ENCODE data around the gene FTCD.

The FTCD gene

GRCh38 chr21:46114963-46115362 is 40.4 kb downstream of the FTCD start:
- WGBS (ENCODE audit: extremely low coverage, insufficient coverage, insufficient read length), result no CpG with 5 or more reads among the region's 4 CpGs
- no peak overlapping the region for H2AFZ ChIP-seq (ENCODE audit: insufficient read depth, low read length, poor library complexity)
- H2AK5ac ChIP-seq (ENCODE audit: low read length), result no peak overlapping the region
- no peaks in the 10 kb centered on the region for H3K79me2 ChIP-seq (ENCODE audit: control insufficient read depth, insufficient read depth, low read length, poor library complexity)
- no peak for DNase-seq
- no peak overlapping the region for H3K4me3 ChIP-seq (ENCODE audit: low read depth, low read length)
- H3K14ac ChIP-seq (ENCODE audit: low read length), result no peak overlapping the region
- no peak overlapping the region for H4K12ac ChIP-seq (ENCODE audit: low read depth, low read length)
- H3K36me3 ChIP-seq (ENCODE audit: control insufficient read depth in 1 of 2, insufficient read depth in 2 of 2, low read length in 2 of 2), result peaks cover 46 to 49% of the 10 kb centered on the region in 2 experiments
- no peaks in the 10 kb centered on the region for H3K4me1 ChIP-seq (ENCODE audit: control insufficient read depth in 1 of 2, insufficient read depth in 2 of 2, low read length in 2 of 2)
- no peak overlapping the region for H3K4me2 ChIP-seq (ENCODE audit: low read length)
- no peaks in the 10 kb centered on the region for H3K79me1 ChIP-seq (ENCODE audit: low read length)
- H2BK12ac ChIP-seq (ENCODE audit: low read length), result no peak overlapping the region
- H3K18ac ChIP-seq (ENCODE audit: low read length), result no peak overlapping the region
- no peak overlapping the region for H4K91ac ChIP-seq (ENCODE audit: low read depth, low read length)
- H3K23ac ChIP-seq (ENCODE audit: low read length), result no peak overlapping the region
- no peak overlapping the region for H3K9ac ChIP-seq (ENCODE audit: low read length)
- no peak overlapping the region for H3K27ac ChIP-seq (ENCODE audit: low read depth, low read length)
- H2BK5ac ChIP-seq (ENCODE audit: low read depth, low read length, poor library complexity), result no peak overlapping the region
- H3K9me3 ChIP-seq (ENCODE audit: insufficient read depth, low read depth, low read length), result peaks cover 7% of the 10 kb centered on the region
- H3K4ac ChIP-seq (ENCODE audit: low read depth, low read length), result no peak overlapping the region
- H3K27me3 ChIP-seq (ENCODE audit: insufficient read depth, low read length), result no peaks in the 10 kb centered on the region
- no peak overlapping the region for H4K8ac ChIP-seq (ENCODE audit: low read depth, low read length)
- no peak overlapping the region for H2BK120ac ChIP-seq (ENCODE audit: insufficient read depth, low read length, poor library complexity)

- no peak overlapping the region for H3K4me3 ChIP-seq (ENCODE audit: low read depth, low read length)
- H3K27ac ChIP-seq (ENCODE audit: low read depth, low read length), result no peak overlapping the region
- peaks cover 8% of the 10 kb centered on the region for H3K9me3 ChIP-seq (ENCODE audit: insufficient read depth, low read depth, low read length)
- no peak for DNase-seq
- peaks cover 39 to 41% of the 10 kb centered on the region in 2 experiments for H3K36me3 ChIP-seq (ENCODE audit: control insufficient read depth in 1 of 2, insufficient read depth in 2 of 2, low read length in 2 of 2)
- H4K8ac ChIP-seq (ENCODE audit: low read depth, low read length), result no peak overlapping the region
- H3K79me1 ChIP-seq (ENCODE audit: low read length), result no peaks in the 10 kb centered on the region
- no peak overlapping the region for H2AK5ac ChIP-seq (ENCODE audit: low read length)
- no peaks in the 10 kb centered on the region for H3K4me1 ChIP-seq (ENCODE audit: control insufficient read depth in 1 of 2, insufficient read depth in 2 of 2, low read length in 2 of 2)
- no peak overlapping the region for H3K14ac ChIP-seq (ENCODE audit: low read length)
- no peak overlapping the region for H2BK120ac ChIP-seq (ENCODE audit: insufficient read depth, low read length, poor library complexity)
- H3K27me3 ChIP-seq (ENCODE audit: insufficient read depth, low read length), result no peaks in the 10 kb centered on the region
- no CpG with 5 or more reads among the region's 16 CpGs for WGBS (ENCODE audit: extremely low coverage, insufficient coverage, insufficient read length)
- H4K91ac ChIP-seq (ENCODE audit: low read depth, low read length), result no peak overlapping the region
- H2BK5ac ChIP-seq (ENCODE audit: low read depth, low read length, poor library complexity), result no peak overlapping the region
- H3K79me2 ChIP-seq (ENCODE audit: control insufficient read depth, insufficient read depth, low read length, poor library complexity), result no peaks in the 10 kb centered on the region
- no peak overlapping the region for H3K18ac ChIP-seq (ENCODE audit: low read length)
- no peak overlapping the region for H3K4ac ChIP-seq (ENCODE audit: low read depth, low read length)
- no peak overlapping the region for H2BK12ac ChIP-seq (ENCODE audit: low read length)
- H3K4me2 ChIP-seq (ENCODE audit: low read length), result no peak overlapping the region
- H4K12ac ChIP-seq (ENCODE audit: low read depth, low read length), result no peak overlapping the region
- no peak overlapping the region for H3K23ac ChIP-seq (ENCODE audit: low read length)
- H3K9ac ChIP-seq (ENCODE audit: low read length), result no peak overlapping the region
- no peak overlapping the region for H2AFZ ChIP-seq (ENCODE audit: insufficient read depth, low read length, poor library complexity)
Measured at GRCh38 chr21:46113497-46114176, 41.7 kb downstream of the FTCD start.

- H3K4me2 ChIP-seq (ENCODE audit: low read length), result no peak overlapping the region
- H3K4ac ChIP-seq (ENCODE audit: low read depth, low read length), result no peak overlapping the region
- no peak overlapping the region for H4K12ac ChIP-seq (ENCODE audit: low read depth, low read length)
- peaks cover 35 to 41% of the 10 kb centered on the region in 2 experiments for H3K36me3 ChIP-seq (ENCODE audit: control insufficient read depth in 1 of 2, insufficient read depth in 2 of 2, low read length in 2 of 2)
- no peak overlapping the region for H3K4me3 ChIP-seq (ENCODE audit: low read depth, low read length)
- H3K14ac ChIP-seq (ENCODE audit: low read length), result no peak overlapping the region
- peaks cover 8% of the 10 kb centered on the region for H3K9me3 ChIP-seq (ENCODE audit: insufficient read depth, low read depth, low read length)
- H3K27me3 ChIP-seq (ENCODE audit: insufficient read depth, low read length), result no peaks in the 10 kb centered on the region
- no peak overlapping the region for H4K8ac ChIP-seq (ENCODE audit: low read depth, low read length)
- no peak for DNase-seq
- H3K4me1 ChIP-seq (ENCODE audit: control insufficient read depth in 1 of 2, insufficient read depth in 2 of 2, low read length in 2 of 2), result no peaks in the 10 kb centered on the region
- WGBS (ENCODE audit: extremely low coverage, insufficient coverage, insufficient read length), result no CpG with 5 or more reads among the region's 20 CpGs
- no peak overlapping the region for H3K18ac ChIP-seq (ENCODE audit: low read length)
- H4K91ac ChIP-seq (ENCODE audit: low read depth, low read length), result no peak overlapping the region
- no peak overlapping the region for H2AK5ac ChIP-seq (ENCODE audit: low read length)
- no peak overlapping the region for H3K23ac ChIP-seq (ENCODE audit: low read length)
- H3K27ac ChIP-seq (ENCODE audit: low read depth, low read length), result no peak overlapping the region
- no peaks in the 10 kb centered on the region for H3K79me1 ChIP-seq (ENCODE audit: low read length)
- no peak overlapping the region for H2BK12ac ChIP-seq (ENCODE audit: low read length)
- no peak overlapping the region for H2BK5ac ChIP-seq (ENCODE audit: low read depth, low read length, poor library complexity)
- H3K9ac ChIP-seq (ENCODE audit: low read length), result no peak overlapping the region
- no peaks in the 10 kb centered on the region for H3K79me2 ChIP-seq (ENCODE audit: control insufficient read depth, insufficient read depth, low read length, poor library complexity)
- H2BK120ac ChIP-seq (ENCODE audit: insufficient read depth, low read length, poor library complexity), result no peak overlapping the region
- H2AFZ ChIP-seq (ENCODE audit: insufficient read depth, low read length, poor library complexity), result no peak overlapping the region
Measured at GRCh38 chr21:46112725-46113215, 42.6 kb downstream of the FTCD start.

GRCh38 chr21:46111857-46112724 is 43.3 kb downstream of the FTCD start:
- H2BK120ac ChIP-seq (ENCODE audit: insufficient read depth, low read length, poor library complexity), result no peak overlapping the region
- no peak overlapping the region for H2BK12ac ChIP-seq (ENCODE audit: low read length)
- no peaks in the 10 kb centered on the region for H3K4me1 ChIP-seq (ENCODE audit: control insufficient read depth in 1 of 2, insufficient read depth in 2 of 2, low read length in 2 of 2)
- peaks cover 8% of the 10 kb centered on the region for H3K9me3 ChIP-seq (ENCODE audit: insufficient read depth, low read depth, low read length)
- DNase-seq, result no peak
- H3K9ac ChIP-seq (ENCODE audit: low read length), result no peak overlapping the region
- H3K27me3 ChIP-seq (ENCODE audit: insufficient read depth, low read length), result no peaks in the 10 kb centered on the region
- H3K18ac ChIP-seq (ENCODE audit: low read length), result no peak overlapping the region
- H3K4ac ChIP-seq (ENCODE audit: low read depth, low read length), result no peak overlapping the region
- H4K12ac ChIP-seq (ENCODE audit: low read depth, low read length), result no peak overlapping the region
- no peak overlapping the region for H4K8ac ChIP-seq (ENCODE audit: low read depth, low read length)
- WGBS (ENCODE audit: extremely low coverage, insufficient coverage, insufficient read length), result no CpG with 5 or more reads among the region's 69 CpGs
- peaks cover 34 to 36% of the 10 kb centered on the region in 2 experiments for H3K36me3 ChIP-seq (ENCODE audit: control insufficient read depth in 1 of 2, insufficient read depth in 2 of 2, low read length in 2 of 2)
- H3K23ac ChIP-seq (ENCODE audit: low read length), result no peak overlapping the region
- no peaks in the 10 kb centered on the region for H3K79me2 ChIP-seq (ENCODE audit: control insufficient read depth, insufficient read depth, low read length, poor library complexity)
- H4K91ac ChIP-seq (ENCODE audit: low read depth, low read length), result no peak overlapping the region
- no peak overlapping the region for H3K14ac ChIP-seq (ENCODE audit: low read length)
- no peak overlapping the region for H3K27ac ChIP-seq (ENCODE audit: low read depth, low read length)
- no peak overlapping the region for H2AK5ac ChIP-seq (ENCODE audit: low read length)
- no peak overlapping the region for H3K4me2 ChIP-seq (ENCODE audit: low read length)
- no peaks in the 10 kb centered on the region for H3K79me1 ChIP-seq (ENCODE audit: low read length)
- no peak overlapping the region for H2BK5ac ChIP-seq (ENCODE audit: low read depth, low read length, poor library complexity)
- no peak overlapping the region for H2AFZ ChIP-seq (ENCODE audit: insufficient read depth, low read length, poor library complexity)
- H3K4me3 ChIP-seq (ENCODE audit: low read depth, low read length), result peak overlapping the region; percentile 21
